HepG2 (cell line): ENCODE data around the gene ACADSB. TPM values are rescaled to one million over a fixed set of nuclear protein-coding genes. Genes with fewer than 3 reads are reported as not detected.

ENCODE experiments used
- ATAC-seq: fragments of 200-7000 bp; cut with Tn5 transposase; 3 replicates; pipeline ENCODE4 v1.9.1; 2020; ENCODE audit warnings: mild to moderate bottlenecking, moderate library complexity
- BruUV-seq: library from RNA; stranded (reverse); fragments of 400-500 nt; replicated peaks from 2 replicates; lab custom pipeline; 2021; lab: Mats Ljungman, UMichigan
- CTCF ChIA-PET: fragments of 300-600 bp; formaldehyde crosslinking; extraction: SDS; loops from one replicate; lab custom pipeline; 2021; ENCODE audit warnings: low total read pairs, inconsistent platforms, low intra/inter-chr PET ratio; lab: Yijun Ruan, JAX
- POLR2A ChIA-PET: fragments of 350-600 bp; sonication (Branson Sonifier 250); formaldehyde crosslinking; loops from one replicate; lab custom pipeline; 2020; ENCODE audit warnings: antibody characterized with exemption, inconsistent platforms; lab: Yijun Ruan, JAX
- DNase-seq: peaks from one replicate; pipeline ENCODE4 v3.0.0-alpha.2; 2015; ENCODE audit warnings: low spot score
- FAIRE-seq: peaks from 3 replicates; lab custom pipeline; 2011; peaks lifted over from hg19 to GRCh38; lab: Jason Lieb, UNC
- H2AFZ ChIP-seq: one replicate; pipeline ENCODE4 v1.6.1; 2011; ENCODE audit warnings: low read length, inconsistent platforms
- H3K27ac ChIP-seq: fragments of 300-600 bp; 3 replicates; pipeline ENCODE4 v1.8.0; 2011; ENCODE audit warnings: mixed run types, mild to moderate bottlenecking, mixed read lengths, low read length, inconsistent platforms; ENCODE audit not compliant: insufficient read depth; ENCODE audit errors: extremely low read length
- H3K27me3 ChIP-seq, 2 experiments: fragments of 200-600 bp in 1 of 2; 2 replicates in 1 of 2; 3 replicates in 1 of 2; pipeline versions ENCODE4 v1.6.0 to v1.8.0; 2011; ENCODE audit warnings: low read length in 2 of 2, mild to moderate bottlenecking in 2 of 2, moderate library complexity in 2 of 2, inconsistent platforms in 1 of 2; ENCODE audit not compliant: insufficient read depth in 2 of 2, control insufficient read depth in 1 of 2
- H3K36me3 ChIP-seq, 2 experiments: fragments of 200-600 bp in 1 of 2; replicated peaks in 1 of 2; 2 replicates in 1 of 2; 3 replicates in 1 of 2; pipeline versions ENCODE4 v1.5.1 to v1.8.0; 2011; ENCODE audit warnings: low read length in 2 of 2, inconsistent platforms in 1 of 2; ENCODE audit not compliant: insufficient read depth in 2 of 2, control insufficient read depth in 1 of 2
- H3K4me1 ChIP-seq: 2 replicates; pipeline ENCODE4 v1.5.1; 2012; ENCODE audit warnings: low read length, inconsistent platforms; ENCODE audit not compliant: insufficient read depth
- H3K4me2 ChIP-seq: 2 replicates; pipeline ENCODE4 v1.6.0; 2011; ENCODE audit warnings: low read depth, low read length, inconsistent platforms
- H3K4me3 ChIP-seq, 3 experiments: fragments of 200-600 bp in 1 of 3; sonication (generic), shearing (Covaris generic) in 1 of 3; replicated peaks in 1 of 3; 2 replicates each; pipeline ENCODE4 v1.5.1; 2011 to 2016; ENCODE audit warnings: low read length in 3 of 3, inconsistent platforms in 2 of 3, low read depth in 2 of 3, mild to moderate bottlenecking in 2 of 3, control low read depth in 1 of 3, mixed read lengths in 1 of 3; ENCODE audit not compliant: insufficient read depth in 1 of 3
- H3K79me2 ChIP-seq: one replicate; pipeline ENCODE4 v1.6.1; 2011; ENCODE audit warnings: low read length, inconsistent platforms; ENCODE audit not compliant: insufficient read depth
- H3K9ac ChIP-seq: 2 replicates; pipeline ENCODE4 v1.6.0; 2011; ENCODE audit warnings: mild to moderate bottlenecking, low read depth, low read length, inconsistent platforms; ENCODE audit not compliant: insufficient read depth
- H3K9me3 ChIP-seq: 2 replicates; pipeline ENCODE4 v1.5.1; 2012; ENCODE audit warnings: mild to moderate bottlenecking, low read length
- H4K20me1 ChIP-seq: 2 replicates; pipeline ENCODE4 v1.6.0; 2011; ENCODE audit warnings: inconsistent platforms, mild to moderate bottlenecking, low read length, moderate library complexity; ENCODE audit not compliant: insufficient read depth
- CTCF ChIP-seq: sonication (generic); formaldehyde crosslinking; IDR thresholded peaks from 2 replicates; pipeline ENCODE4 v1.5.0; 2020; ENCODE audit warnings: mild to moderate bottlenecking, missing genetic modification reagents, moderate library complexity
- ELF3 ChIP-seq: IDR thresholded peaks from 2 replicates; pipeline ENCODE4 v1.6.1; 2016; ENCODE audit warnings: missing genetic modification reagents, missing compliant biosample characterization
- EZH2 ChIP-seq: conservative IDR thresholded peaks from 2 replicates; pipeline ENCODE4 v1.6.1; 2012; ENCODE audit warnings: mild to moderate bottlenecking, low read depth, low read length, moderate library complexity
- FOXA1 ChIP-seq, 2 experiments: fragments of 450-650 bp in 1 of 2; sonication (generic) in 1 of 2; formaldehyde crosslinking in 1 of 2; IDR thresholded peaks; 2 replicates each; pipeline versions ENCODE4 v1.4.0 to v1.6.1; 2016 to 2020; ENCODE audit warnings: missing genetic modification reagents in 1 of 2
- KDM1A ChIP-seq: IDR thresholded peaks from 2 replicates; pipeline ENCODE4 v1.6.1; 2016; ENCODE audit warnings: missing compliant biosample characterization
- MAF1 ChIP-seq: sonication (generic); formaldehyde crosslinking; IDR thresholded peaks from 2 replicates; pipeline ENCODE4 v1.5.0; 2020; ENCODE audit warnings: missing genetic modification reagents, borderline replicate concordance
- PRMT3 ChIP-seq: sonication (generic); formaldehyde crosslinking; IDR thresholded peaks from 2 replicates; pipeline ENCODE4 v1.8.1; 2022; ENCODE audit warnings: low read depth, mild to moderate bottlenecking, moderate library complexity, missing genetic modification reagents, borderline replicate concordance
- SMC3 ChIP-seq: IDR thresholded peaks from 2 replicates; pipeline ENCODE4 v1.6.1; 2011; ENCODE audit warnings: low read length, improper control_type of control experiment
- STAG1 ChIP-seq: sonication (generic); formaldehyde crosslinking; IDR thresholded peaks from 2 replicates; pipeline ENCODE4 v1.4.0; 2020; ENCODE audit warnings: missing genetic modification reagents
- ZNF720 ChIP-seq: sonication (generic); formaldehyde crosslinking; IDR thresholded peaks from 2 replicates; pipeline ENCODE4 v1.4.0; 2020; ENCODE audit warnings: missing genetic modification reagents
- WGBS: methylation state at CpG from one replicate; pipeline ENCODE4 v1.1.6; 2017; ENCODE audit warnings: low lambda C conversion rate; 5-methylcytosine and 5-hydroxymethylcytosine counted together
- in situ Hi-C: cut with HindIII; loops from 2 replicates; pipeline ENCODE4 v1.10.0; 2017; ENCODE audit warnings: low pct_unique_long_range_greater_than_20kb; ENCODE audit not compliant: extremely low pct_ligation_motif_present
- intact Hi-C: fragments of 100-400 bp; cut with micrococcal nuclease; formaldehyde crosslinking; loops from one replicate; pipeline ENCODE4 v1.10.0; 2022; ENCODE audit not compliant: unreplicated experiment
- polyA plus RNA-seq, 8 experiments: library from polyadenylated mRNA; depleted of rRNA in 3 of 8; stranded (reverse) in 7 of 8; unstranded in 1 of 8; fragments of >200 nt; fragmentation: Illumina TruSeq in 4 of 8; extraction: Trizol in 4 of 8; gene quantifications; 2 replicates each; pipeline versions ENCODE4 v1.2.1 to v1.2.3, GENCODE V29; 2011 to 2016; ENCODE audit warnings: low read depth in 4 of 8, missing spikeins in 1 of 8, mixed read lengths in 1 of 8; ENCODE audit not compliant: insufficient read depth in 1 of 8
- total RNA-seq, 5 experiments: library from RNA; depleted of rRNA; stranded (reverse); fragments of >200 nt; fragmentation: Illumina TruSeq; extraction: Trizol; gene quantifications; 2 replicates each; pipeline ENCODE4 v1.2.3, GENCODE V29; 2016; ENCODE audit warnings: low read depth in 1 of 5
- TF ChIP-seq, protein P1 (sequence below): IDR thresholded peaks from 2 replicates; pipeline ENCODE4 v1.6.1; 2016; ENCODE audit warnings: missing compliant biosample characterization, missing genetic modification reagents, borderline replicate concordance

ACADSB gene
- total and polyA plus RNA-seq, 2 of the 13 experiments (the other 11 are each of a cell fraction or from before 2014, with no cell fraction given), result 80.0 to 87.6 TPM

GRCh38 chr10:122981066-122981464 lies 27.7 kb upstream of the ACADSB start:
- FAIRE-seq, result peak; percentile 67

More at GRCh38 chr10:122981066-122981464, 27.7 kb upstream of the ACADSB start:
- POLR2A ChIA-PET, result interaction anchor here (2.0 to 6.4 kb wide), 6 partner anchors 25 to 173 kb away, joined by 5 to 37 read pairs (median 10); partner anchors contain the start of genes ACADSB, BUB3, C10orf88 and IKZF5
- TF ChIP-seq MAF1, result 0 out of 2 replicates have a peak, but pooled peaks have one; percentile 38
- TF ChIP-seq SMC3, result peak; percentile 39; the same call in 1 of the 2 replicates
- TF ChIP-seq FOXA1 (IDR thresholded peaks at IDR 0.05), result no peak
- no peak for TF ChIP-seq FOXA1 (CRISPR knock-in tag; IDR thresholded peaks at IDR 0.05)
- TF ChIP-seq, protein P1, sequence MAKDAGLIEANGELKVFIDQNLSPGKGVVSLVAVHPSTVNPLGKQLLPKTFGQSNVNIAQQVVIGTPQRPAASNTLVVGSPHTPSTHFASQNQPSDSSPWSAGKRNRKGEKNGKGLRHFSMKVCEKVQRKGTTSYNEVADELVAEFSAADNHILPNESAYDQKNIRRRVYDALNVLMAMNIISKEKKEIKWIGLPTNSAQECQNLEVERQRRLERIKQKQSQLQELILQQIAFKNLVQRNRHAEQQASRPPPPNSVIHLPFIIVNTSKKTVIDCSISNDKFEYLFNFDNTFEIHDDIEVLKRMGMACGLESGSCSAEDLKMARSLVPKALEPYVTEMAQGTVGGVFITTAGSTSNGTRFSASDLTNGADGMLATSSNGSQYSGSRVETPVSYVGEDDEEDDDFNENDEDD (CRISPR knock-in tag), result no peak
- TF ChIP-seq ELF3 (CRISPR knock-in tag), result peak; percentile 14; the same call in 1 of the 2 replicates
- TF ChIP-seq EZH2, result no peak
- no peak for TF ChIP-seq ZNF720 (CRISPR knock-in tag)
- peak; percentile 47 for TF ChIP-seq CTCF
- TF ChIP-seq KDM1A, result no peak
- no peak for TF ChIP-seq PRMT3 (CRISPR knock-in tag)
- peak; percentile 39 for TF ChIP-seq STAG1
- TF ChIP-seq, all 625 proteins: peak for 5
- Histone ChIP-seq H4K20me1 (no peaks in the 10 kb centered on the region), H3K4me3 (peak overlapping the region; percentile 67 to 95 (median 72); a peak in 5 of 6 replicates), H3K9me3 (no peaks in the 10 kb centered on the region), H3K27ac (peak overlapping the region; percentile 60), H3K4me2 (peak overlapping the region; percentile 100), H3K79me2 (no peaks in the 10 kb centered on the region), H3K36me3 (peaks cover 1 to 15% of the 10 kb centered on the region in 2 experiments; a peak in 2 of 5 replicates), H3K9ac (peak overlapping the region; percentile 64), H3K4me1 (peaks cover 28% of the 10 kb centered on the region), H2AFZ (no peak overlapping the region), H3K27me3 (no peaks in the 10 kb centered on the region; a peak in 1 of 5 replicates)
- intact Hi-C loops (no loop called here), in situ Hi-C loops (no loop called here)
- TSS peak; percentile 79 for BruUV-seq
- ATAC-seq (peak; percentile 59), DNase-seq (peak; percentile 62)
- 33% methylated on average over 4 of the region's 4 CpGs for WGBS
- CTCF ChIA-PET, result no interaction called here
